ES-I3 (cell line): Measurements from ENCODE around the gene ITPKC.
"Not testable (repeated sequence)": the region's sequence is repeated elsewhere in the genome, so short reads cannot be mapped to it uniquely, and the experiment has no call there.

Experiments used
- H3K36me3 ChIP-seq: 2 replicates; pipeline ENCODE4 v1.6.1; 2013; ENCODE audit warnings: mild to moderate bottlenecking, low read length, control low read depth, moderate library complexity; ENCODE audit not compliant: insufficient read depth
- H3K4me1 ChIP-seq: 2 replicates; pipeline ENCODE4 v1.6.1; 2013; ENCODE audit warnings: mild to moderate bottlenecking, control low read depth, low read length; ENCODE audit not compliant: insufficient read depth
- H3K9ac ChIP-seq: 2 replicates; pipeline ENCODE4 v1.6.1; 2013; ENCODE audit warnings: low read depth, mild to moderate bottlenecking, low read length, moderate library complexity
- H3K9me3 ChIP-seq: 2 replicates; pipeline ENCODE4 v1.6.1; 2013; ENCODE audit warnings: mild to moderate bottlenecking, low read length, moderate library complexity; ENCODE audit not compliant: control insufficient read depth, insufficient read depth

Gene ITPKC

GRCh38 chr19:40732304-40732703 is 15.4 kb downstream of the ITPKC start:
- not testable (repeated sequence) for H3K9ac ChIP-seq, H3K9me3 ChIP-seq, H3K4me1 ChIP-seq
- H3K36me3 ChIP-seq, result peaks cover 10% of the 10 kb centered on the region

- H3K9ac ChIP-seq, result no peak overlapping the region
- H3K36me3 ChIP-seq, result peaks cover 5% of the 10 kb centered on the region
- no peaks in the 10 kb centered on the region for H3K4me1 ChIP-seq
- H3K9me3 ChIP-seq, result no peaks in the 10 kb centered on the region
Observed at GRCh38 chr19:40733149-40733548, 16.2 kb downstream of the ITPKC start.

DNA sequence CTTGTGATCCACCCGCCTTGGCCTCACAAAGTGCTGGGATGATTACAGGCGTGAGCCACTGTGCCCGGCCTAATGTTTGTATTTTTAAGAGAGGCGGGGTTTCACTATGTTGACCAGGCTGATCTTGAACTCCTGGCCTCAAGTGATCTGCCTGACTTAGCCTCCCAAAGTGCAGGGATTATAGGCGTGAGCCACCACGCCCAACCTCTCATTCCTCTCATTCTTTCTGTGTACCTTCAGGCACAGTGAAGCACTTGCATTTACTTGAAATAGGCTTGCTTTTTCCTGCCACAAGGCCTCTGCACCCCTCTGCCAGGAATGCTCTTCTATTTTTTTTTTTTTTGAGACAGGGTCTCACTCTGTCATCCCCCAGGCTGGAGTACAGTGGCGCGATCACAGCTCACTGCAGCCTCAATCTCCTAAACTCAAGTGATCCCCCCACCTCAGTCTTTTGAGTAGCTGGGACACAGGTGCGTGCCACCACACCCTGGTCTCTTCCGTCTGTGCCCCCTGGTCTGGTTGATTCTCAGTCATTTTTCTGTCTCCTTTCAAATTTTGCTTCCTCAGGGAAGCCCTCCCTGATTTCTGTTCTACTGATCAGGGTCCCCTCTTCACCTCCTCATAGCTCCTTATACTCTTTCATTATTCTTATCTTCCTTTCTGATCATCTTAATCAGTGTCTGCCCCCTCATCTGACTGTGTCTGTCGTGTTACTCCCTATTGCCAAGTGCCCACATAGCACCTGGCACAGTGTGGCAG is 18.3 kb downstream of the ITPKC start:
- peaks cover 5% of the 10 kb centered on the region for H3K36me3 ChIP-seq
- H3K9me3 ChIP-seq, result no peaks in the 10 kb centered on the region
- no peak overlapping the region for H3K9ac ChIP-seq
- no peaks in the 10 kb centered on the region for H3K4me1 ChIP-seq

- no peaks in the 10 kb centered on the region for H3K9me3 ChIP-seq
- H3K4me1 ChIP-seq, result no peaks in the 10 kb centered on the region
- no peak overlapping the region for H3K9ac ChIP-seq
- H3K36me3 ChIP-seq, result peaks cover 5% of the 10 kb centered on the region
Observed at GRCh38 chr19:40736661-40737060, 19.7 kb downstream of the ITPKC start.

DNA sequence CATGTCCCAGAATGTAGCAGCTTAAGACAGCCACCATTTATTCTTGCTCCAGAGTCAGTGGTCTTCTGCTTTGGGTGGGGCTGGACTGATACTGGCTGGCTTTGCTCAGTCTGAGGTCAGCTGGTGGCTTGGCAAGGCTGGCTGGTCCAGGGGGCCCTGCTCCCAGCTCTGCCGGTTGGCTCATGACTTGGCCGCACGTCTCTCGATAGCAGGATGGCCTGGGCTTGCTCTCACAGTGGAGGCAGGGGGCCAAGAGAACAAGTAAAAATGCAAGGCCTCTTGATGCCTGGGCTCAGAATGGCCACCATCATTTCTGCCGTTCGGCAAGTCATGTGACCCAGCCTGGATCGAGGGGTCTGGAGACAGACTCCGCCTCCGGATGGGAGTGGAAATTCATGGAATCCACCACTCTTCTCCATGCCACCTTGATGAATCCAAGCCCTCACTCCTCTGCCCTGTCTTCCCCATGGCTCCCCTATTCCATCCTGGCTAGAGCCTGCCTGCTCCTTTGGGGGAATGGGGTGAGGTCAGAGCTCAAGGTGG is 20.3 kb downstream of the ITPKC start:
- H3K36me3 ChIP-seq, result peaks cover 5% of the 10 kb centered on the region

DNA sequence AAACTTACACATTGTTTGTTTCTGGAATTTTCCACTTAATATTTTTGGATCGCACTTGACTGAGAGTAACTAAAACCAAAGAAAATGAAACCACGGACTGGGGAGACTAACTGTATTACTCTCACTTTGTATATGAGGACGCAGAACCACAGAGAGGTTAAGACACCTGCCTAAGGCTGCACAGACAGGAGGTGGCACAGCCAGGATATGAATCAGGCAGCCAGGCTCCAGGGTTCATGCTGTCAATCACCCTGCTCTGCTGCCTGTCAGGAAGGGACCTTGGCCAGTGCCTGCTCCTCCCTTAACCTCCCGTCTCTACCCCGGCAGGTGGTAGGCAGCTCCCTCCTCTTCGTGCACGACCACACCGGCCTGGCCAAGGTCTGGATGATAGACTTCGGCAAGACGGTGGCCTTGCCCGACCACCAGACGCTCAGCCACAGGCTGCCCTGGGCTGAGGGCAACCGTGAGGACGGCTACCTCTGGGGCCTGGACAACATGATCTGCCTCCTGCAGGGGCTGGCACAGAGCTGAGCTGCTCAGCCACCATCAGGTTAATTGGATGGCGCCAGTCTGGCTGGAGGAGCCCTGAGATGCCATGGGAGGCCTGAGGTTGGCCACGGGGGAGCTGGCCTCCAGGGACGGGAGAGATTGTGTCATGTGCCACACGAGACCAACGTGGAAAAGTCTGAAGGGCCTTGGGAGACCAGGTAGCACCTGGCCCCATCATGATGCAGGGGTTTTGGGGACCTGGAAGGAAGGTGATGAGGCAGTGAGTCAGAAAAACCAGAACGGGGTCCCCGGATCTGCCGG is 22.3 kb downstream of the ITPKC start:
- no peak overlapping the region for H3K9ac ChIP-seq
- no peaks in the 10 kb centered on the region for H3K9me3 ChIP-seq
- no peaks in the 10 kb centered on the region for H3K4me1 ChIP-seq
- peaks cover 5% of the 10 kb centered on the region for H3K36me3 ChIP-seq

More for the DNA sequence above, 20.3 kb downstream of the ITPKC start:
- no peaks in the 10 kb centered on the region for H3K9me3 ChIP-seq
- H3K4me1 ChIP-seq, result no peaks in the 10 kb centered on the region
- H3K9ac ChIP-seq, result no peak overlapping the region

DNA sequence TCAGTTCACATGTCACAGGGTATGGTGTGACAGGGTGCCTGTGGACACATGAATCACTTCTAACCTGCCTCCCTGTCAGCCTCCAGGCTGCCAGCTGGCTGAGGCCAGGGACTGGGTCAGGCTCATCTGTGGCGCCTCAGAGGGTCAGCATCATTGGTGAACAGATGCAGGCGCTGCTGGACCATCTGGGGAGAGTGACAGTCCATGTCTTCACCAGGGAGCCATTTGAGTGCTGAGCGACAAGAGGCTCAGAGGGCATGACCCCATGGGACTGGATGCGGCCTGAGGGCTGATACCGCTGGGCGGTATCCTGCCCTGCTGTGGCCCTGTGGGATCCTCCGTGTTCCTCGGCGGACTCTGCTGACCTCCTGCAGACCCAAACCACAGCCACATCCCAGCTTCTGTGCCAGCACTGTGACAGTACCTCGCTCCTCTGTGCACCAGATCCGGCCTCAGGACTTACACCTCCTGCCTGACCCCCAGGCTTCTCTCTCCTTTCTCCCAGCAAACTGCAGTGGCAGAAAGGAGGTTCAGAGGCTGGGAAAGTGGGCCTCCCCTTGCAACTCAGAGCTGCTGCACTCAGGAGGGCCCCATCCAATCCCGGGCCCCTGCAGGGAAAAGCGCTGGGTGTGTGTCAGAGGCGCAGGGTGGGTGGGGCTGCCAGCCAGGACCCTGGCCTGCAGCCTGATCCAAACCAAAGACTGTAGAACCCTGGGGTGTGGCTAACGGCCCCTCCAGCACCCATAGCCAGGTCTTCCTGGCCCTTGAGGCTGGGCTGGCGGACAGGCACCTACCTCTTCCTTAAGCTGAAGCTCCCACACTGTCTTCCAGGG is 23.2 kb downstream of the ITPKC start:
- no peak overlapping the region for H3K9ac ChIP-seq

GRCh38 chr19:40740747-40741146 is 23.8 kb downstream of the ITPKC start:
- H3K4me1 ChIP-seq, result peaks cover 8% of the 10 kb centered on the region
- no peak overlapping the region for H3K9ac ChIP-seq
- peaks cover under 1% of the 10 kb centered on the region; the same call in 1 of the 2 replicates for H3K36me3 ChIP-seq
- H3K9me3 ChIP-seq, result no peaks in the 10 kb centered on the region

More for the DNA sequence above, 23.2 kb downstream of the ITPKC start:
- Histone ChIP-seq H3K36me3 (peaks cover 5% of the 10 kb centered on the region), H3K9me3 (no peaks in the 10 kb centered on the region), H3K4me1 (peaks cover 2% of the 10 kb centered on the region)

- H3K9ac ChIP-seq, result no peak overlapping the region
- H3K9me3 ChIP-seq, result no peaks in the 10 kb centered on the region
- H3K36me3 ChIP-seq, result no peaks in the 10 kb centered on the region; the same call in 1 of the 2 replicates
- H3K4me1 ChIP-seq, result peaks cover 8% of the 10 kb centered on the region
Observed at GRCh38 chr19:40741527-40742390, 24.8 kb downstream of the ITPKC start.

GRCh38 chr19:40742477-40742876 is 25.6 kb downstream of the ITPKC start:
- no peaks in the 10 kb centered on the region for H3K9me3 ChIP-seq
- no peaks in the 10 kb centered on the region; the same call in 1 of the 2 replicates for H3K36me3 ChIP-seq
- H3K9ac ChIP-seq, result no peak overlapping the region
- peaks cover 8% of the 10 kb centered on the region for H3K4me1 ChIP-seq

GRCh38 chr19:40742886-40743285 is 26.0 kb downstream of the ITPKC start:
- H3K4me1 ChIP-seq, result peaks cover 8% of the 10 kb centered on the region
- no peak overlapping the region for H3K9ac ChIP-seq
- H3K9me3 ChIP-seq, result no peaks in the 10 kb centered on the region
- H3K36me3 ChIP-seq, result no peaks in the 10 kb centered on the region; the same call in 1 of the 2 replicates

- H3K4me1 ChIP-seq, result peaks cover 8% of the 10 kb centered on the region
- H3K9me3 ChIP-seq, result no peaks in the 10 kb centered on the region
- no peaks in the 10 kb centered on the region; the same call in 1 of the 2 replicates for H3K36me3 ChIP-seq
- no peak overlapping the region for H3K9ac ChIP-seq
Observed at GRCh38 chr19:40743926-40744325, 27.0 kb downstream of the ITPKC start.
